OCI-M1 (cell line): Measurements from ENCODE around the gene A4GALT.

Experiments used
- DNase-seq: peaks from one replicate; lab custom pipeline; 2025; lab: John Stamatoyannopoulos, UW

A4GALT gene

DNA sequence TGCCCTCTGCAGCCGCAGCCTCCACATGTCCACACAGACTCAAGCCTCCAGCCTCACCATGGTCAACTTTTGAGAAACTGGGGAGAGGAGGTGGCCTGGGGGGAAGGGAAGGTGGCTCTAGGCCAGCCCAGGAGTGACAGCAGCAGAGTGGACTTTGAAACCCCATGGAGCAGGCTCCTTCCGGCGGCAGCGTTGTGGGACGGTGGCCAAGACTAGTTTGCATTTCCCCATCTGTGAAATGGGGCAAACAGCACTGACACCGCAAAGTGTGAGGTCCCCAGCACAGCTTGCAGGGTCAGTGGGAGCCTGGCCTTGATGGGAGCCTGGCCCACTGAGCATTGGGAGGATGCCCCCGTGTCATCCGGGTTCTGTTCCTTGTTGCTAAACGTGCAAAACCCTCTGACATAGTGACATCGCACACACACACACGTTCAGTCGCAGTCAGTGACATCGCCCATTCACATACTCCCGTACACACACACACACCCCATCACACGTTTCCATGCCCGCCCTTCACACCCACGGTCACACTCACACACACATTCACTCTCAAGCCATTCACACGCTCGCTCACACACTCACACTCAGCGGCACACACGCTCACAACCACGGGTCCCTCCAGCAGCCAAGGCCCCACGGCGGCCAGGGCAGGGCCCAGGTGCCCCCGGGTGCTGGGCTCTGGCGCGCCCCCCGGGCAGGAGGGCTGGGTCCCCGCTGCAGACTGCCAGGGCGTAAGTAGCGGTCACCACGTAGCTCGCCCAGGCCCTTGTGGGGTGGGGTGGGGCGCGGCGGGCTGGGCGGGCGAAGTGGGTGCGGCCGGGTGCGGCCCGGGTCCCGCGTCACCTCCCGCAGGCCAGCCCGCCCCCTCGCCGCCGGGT, 72.1 kb downstream of the A4GALT start:
- peak; percentile 62 for DNase-seq

GRCh38 chr22:42648017-42648367, 72.7 kb downstream of the A4GALT start:
- no peak for DNase-seq

DNA sequence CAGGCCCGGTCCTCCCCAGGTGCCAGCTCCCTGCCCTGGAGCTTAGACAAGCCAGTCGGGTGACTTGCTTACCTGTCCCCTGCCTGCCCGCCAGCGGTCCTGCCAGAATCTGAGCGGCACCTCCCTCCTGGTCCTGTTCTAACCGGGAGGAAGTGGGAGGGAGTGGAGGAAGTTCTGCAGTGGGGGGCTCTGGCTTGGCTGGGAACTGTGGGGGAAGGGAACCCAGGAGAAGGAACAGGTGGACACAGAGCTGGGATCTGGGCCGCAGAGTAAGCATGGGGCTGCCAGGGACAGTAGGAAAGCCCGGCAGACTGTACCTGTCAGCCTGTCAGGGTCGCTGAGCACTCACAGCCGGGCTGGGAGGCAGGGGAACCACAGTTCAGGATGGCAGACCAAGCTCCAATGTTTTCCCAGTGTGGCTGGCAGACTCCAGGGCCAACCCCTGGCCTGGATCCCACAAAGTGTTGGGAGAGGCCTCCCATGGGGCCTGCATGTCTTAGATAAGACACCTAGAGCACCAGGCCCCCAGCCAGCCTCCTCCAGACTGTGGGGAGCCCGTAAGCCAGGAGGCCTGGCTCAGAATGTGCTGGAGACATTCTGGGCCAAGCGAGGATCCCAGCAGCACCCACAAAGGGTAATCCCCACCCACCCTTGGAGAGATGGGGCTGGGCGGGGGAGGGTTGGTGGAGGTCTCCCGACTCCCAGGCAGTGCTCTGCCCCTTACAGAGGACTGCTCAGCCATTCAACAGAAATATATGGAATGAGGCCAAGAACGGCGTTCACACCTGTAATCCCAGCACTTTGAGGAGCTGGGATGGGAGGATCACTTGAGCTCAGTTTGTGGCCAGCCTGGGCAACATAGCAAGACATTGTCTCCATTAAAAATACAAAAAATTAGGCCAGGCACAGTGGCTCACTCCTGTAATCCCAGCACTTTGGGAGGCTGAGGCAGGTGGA, 73.8 kb downstream of the A4GALT start:
- peak; percentile 34 for DNase-seq

GRCh38 chr22:42645938-42646568, 74.6 kb downstream of the A4GALT start:
- no peak for DNase-seq

- DNase-seq: no peak
These were observed 75.2 kb downstream of the A4GALT start for GRCh38 chr22:42645341-42645937.

GRCh38 chr22:42644422-42645340, 76.0 kb downstream of the A4GALT start:
- DNase-seq: no peak

- no peak for DNase-seq
These were observed 76.8 kb downstream of the A4GALT start for GRCh38 chr22:42643634-42644421.

DNA sequence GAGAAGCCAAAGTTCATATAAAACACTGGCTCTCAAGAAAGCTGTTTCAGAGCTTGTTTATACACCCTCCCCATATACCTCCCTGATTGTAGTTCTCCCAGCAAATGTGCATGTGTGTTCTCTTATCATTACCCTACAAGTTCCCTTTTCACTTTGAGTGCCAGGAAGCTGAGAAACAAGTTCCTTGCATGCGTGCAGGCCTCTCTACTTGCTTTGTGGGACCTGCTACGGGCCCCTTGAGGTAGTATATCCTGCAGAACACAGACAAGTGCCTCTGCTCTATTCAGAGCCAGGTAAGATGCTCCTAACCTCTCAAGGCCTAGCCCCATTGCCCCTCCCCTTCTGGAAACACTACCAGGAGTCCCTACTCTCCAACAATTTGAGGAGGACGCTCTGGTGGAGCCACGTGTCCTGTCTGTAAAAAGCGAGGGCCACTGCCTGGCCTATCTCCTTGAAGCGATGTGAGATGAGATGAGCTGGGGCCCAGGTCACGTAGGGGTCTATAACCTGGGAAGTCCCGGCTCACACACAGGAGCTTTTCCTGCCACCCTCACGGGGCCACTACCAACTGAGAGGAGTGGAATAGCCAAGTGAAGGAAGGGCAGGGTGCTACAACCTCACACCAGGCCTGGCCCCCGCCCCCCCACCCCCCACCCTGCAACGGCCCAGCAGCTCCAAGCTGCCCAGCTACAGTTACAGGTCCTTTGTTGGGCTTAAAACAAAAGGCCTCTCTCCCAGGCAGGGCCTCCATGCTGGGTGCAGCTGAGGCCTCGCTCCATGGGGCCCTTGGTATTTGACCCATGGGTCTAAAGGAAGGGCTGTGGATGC, 77.7 kb downstream of the A4GALT start:
- peak; percentile 72 for DNase-seq
